ENCODE data around the gene RNU2-63P. TPM values are rescaled to one million over a fixed set of nuclear protein-coding genes. Genes with fewer than 3 reads are reported as not detected.
"Not testable (repeated sequence)": the region's sequence is repeated elsewhere in the genome, so short reads cannot be mapped to it uniquely, and the experiment has no call there.

The RNU2-63P gene
- total and polyA plus RNA-seq, 7 donors, result 5.0 TPM; not detected in 6

- H3K4me3 ChIP-seq, result no peak overlapping the region
- 86 to 88% (median 88%) methylated on average over 6 of the region's 6 CpGs for WGBS, 3 donors
- no peak for TF ChIP-seq CTCF (IDR thresholded peaks at IDR 0.05)
- H3K9me3 ChIP-seq, result no peaks in the 10 kb centered on the region
- intact Hi-C loops (cut with DNase I), result no loop called here
- no peak for ATAC-seq
- no peak for DNase-seq
- no peak overlapping the region for H3K27ac ChIP-seq
- H3K36me3 ChIP-seq (ENCODE audit: insufficient read depth in 1 of 2, low read depth in 1 of 2), result no peaks in the 10 kb centered on the region
- no peaks in the 10 kb centered on the region for H3K4me1 ChIP-seq
- no peaks in the 10 kb centered on the region for H3K27me3 ChIP-seq (ENCODE audit: insufficient read depth in 3 of 3, low read length in 2 of 3)
Observed at GRCh38 chr2:88005776-88006175, 10.6 kb downstream of the RNU2-63P start.

- ATAC-seq (no peak), DNase-seq (no peak)
- H3K27ac ChIP-seq, result no peak overlapping the region
- H3K27me3 ChIP-seq (ENCODE audit: insufficient read depth in 3 of 3, low read length in 2 of 3), result no peaks in the 10 kb centered on the region
- no peaks in the 10 kb centered on the region for H3K4me1 ChIP-seq
- WGBS, 3 donors, result 62 to 72% (median 66%) methylated on average over 34 of the region's 34 CpGs
- intact Hi-C loops (cut with DNase I), result no loop called here
- no peaks in the 10 kb centered on the region for H3K36me3 ChIP-seq (ENCODE audit: insufficient read depth in 1 of 2, low read depth in 1 of 2)
- H3K9me3 ChIP-seq, result no peaks in the 10 kb centered on the region
- TF ChIP-seq CTCF (IDR thresholded peaks at IDR 0.05), result no peak
- no peak overlapping the region for H3K4me3 ChIP-seq
Observed at GRCh38 chr2:88003074-88003755, 13.1 kb downstream of the RNU2-63P start.

- no peaks in the 10 kb centered on the region for H3K4me1 ChIP-seq
- H3K27me3 ChIP-seq (ENCODE audit: insufficient read depth in 3 of 3, low read length in 2 of 3), result no peaks in the 10 kb centered on the region
- no peaks in the 10 kb centered on the region for H3K9me3 ChIP-seq
- WGBS, 3 donors, result 90 to 98% (median 95%) methylated on average over 5 to 6 of the region's 6 CpGs
- DNase-seq (no peak), ATAC-seq (no peak)
- H3K27ac ChIP-seq, result no peak overlapping the region
- intact Hi-C loops (cut with DNase I), result no loop called here
- H3K36me3 ChIP-seq (ENCODE audit: insufficient read depth in 1 of 2, low read depth in 1 of 2), result no peaks in the 10 kb centered on the region
- no peak overlapping the region for H3K4me3 ChIP-seq
- no peak for TF ChIP-seq CTCF (IDR thresholded peaks at IDR 0.05)
Observed at GRCh38 chr2:88002359-88002707, 14.0 kb downstream of the RNU2-63P start.

- DNase-seq; H3K27me3 ChIP-seq (ENCODE audit: insufficient read depth in 3 of 3, low read length in 2 of 3); H3K9me3 ChIP-seq; H3K27ac ChIP-seq; H3K36me3 ChIP-seq (ENCODE audit: insufficient read depth in 1 of 2, low read depth in 1 of 2); intact Hi-C loops (cut with DNase I); H3K4me3 ChIP-seq; ATAC-seq; H3K4me1 ChIP-seq: not testable (repeated sequence)
- WGBS, 3 donors, result 55 to 63% (median 59%) methylated on average over 3 of the region's 3 CpGs
Observed at GRCh38 chr2:88000474-88000873, 15.9 kb downstream of the RNU2-63P start.

- intact Hi-C loops (cut with DNase I), result no loop called here
- Histone ChIP-seq H3K4me3 (no peak overlapping the region), H3K27ac (no peak overlapping the region), H3K27me3 (ENCODE audit: insufficient read depth in 3 of 3, low read length in 2 of 3) (no peaks in the 10 kb centered on the region), H3K36me3 (ENCODE audit: insufficient read depth in 1 of 2, low read depth in 1 of 2) (no peaks in the 10 kb centered on the region), H3K4me1 (no peaks in the 10 kb centered on the region), H3K9me3 (no peaks in the 10 kb centered on the region)
- DNase-seq, result no peak
- ATAC-seq, result no peak
- no peak for TF ChIP-seq CTCF (IDR thresholded peaks at IDR 0.05)
- WGBS, 3 donors, result 90 to 93% (median 90%) methylated on average over 6 of the region's 6 CpGs
Observed at GRCh38 chr2:87996570-87996969, 19.8 kb downstream of the RNU2-63P start.
